Testis (tissue), 3 donors: ENCODE results near the gene MAP2K5. TPM values are rescaled to one million over a fixed set of nuclear protein-coding genes. Genes with fewer than 3 reads are reported as not detected.

Experiments used
- DNase-seq: peaks from one replicate; pipeline ENCODE4 v3.0.0-alpha.2; 2019
- H3K27ac ChIP-seq, 2 donors: fragments of 200-600 bp; sonication (generic); one replicate each; pipeline ENCODE4 v1.5.1; 2019
- H3K27me3 ChIP-seq: fragments of 200-600 bp; sonication (generic); one replicate; pipeline ENCODE4 v1.5.1; 2019
- H3K36me3 ChIP-seq: fragments of 200-600 bp; sonication (generic); one replicate; pipeline ENCODE4 v1.5.1; 2017; ENCODE audit warnings: low read depth; ENCODE audit errors: missing control alignments
- H3K4me1 ChIP-seq: fragments of 200-600 bp; sonication (generic); one replicate; pipeline ENCODE4 v1.5.1; 2019
- H3K4me3 ChIP-seq, 2 donors: fragments of 200-600 bp; sonication (generic); one replicate each; pipeline ENCODE4 v1.5.1; 2017 to 2019
- H3K9me3 ChIP-seq: fragments of 200-600 bp; sonication (generic); one replicate; pipeline ENCODE4 v1.5.1; 2017
- POLR2A ChIP-seq: fragments of 450-650 bp; IDR thresholded peaks from one replicate; pipeline ENCODE4 v1.6.1; 2017; ENCODE audit warnings: antibody characterized with exemption, mild to moderate bottlenecking, moderate library complexity
- WGBS, 2 donors: methylation state at CpG; one replicate each; pipeline ENCODE4 v1.1.5; 2018; 5-methylcytosine and 5-hydroxymethylcytosine counted together
- intact Hi-C: fragments of 100-400 bp; cut with DNase I; formaldehyde crosslinking; loops from one replicate; pipeline ENCODE4 v1.15.1; 2023; ENCODE audit warnings: low total_unique reads
- polyA plus RNA-seq: library from polyadenylated mRNA; stranded (reverse); fragments of 350-450 nt; fragmentation: Illumina TruSeq; extraction: RNeasy Lipid Tissue Mini Kit (QIAGEN cat#74804); gene quantifications from one replicate; pipeline ENCODE4 v1.2.3, GENCODE V29; 2014; ENCODE audit warnings: low read depth, low replicate concordance; ENCODE audit not compliant: insufficient read depth
- total RNA-seq, 2 donors: library from RNA; depleted of rRNA; stranded (reverse); fragments of >200 nt; gene quantifications; one replicate each; pipeline ENCODE4 v1.2.3, GENCODE V29; 2016
- TF ChIP-seq, protein P1 (sequence below), 3 experiments: fragments of 450-650 bp in 2 of 3; fragments of 200-600 bp in 1 of 3; sonication (generic) in 1 of 3; IDR thresholded peaks; one replicate each; pipeline ENCODE4 v1.5.1; 2016 to 2019; ENCODE audit warnings: antibody characterized with exemption in 3 of 3, mild to moderate bottlenecking in 2 of 3, moderate library complexity in 1 of 3

Gene MAP2K5
- total and polyA plus RNA-seq, 3 donors from 2014 or later: 28.0 to 34.3 (median 31.2) TPM

- no peak overlapping the region for H3K27ac ChIP-seq
- no peak overlapping the region for H3K4me3 ChIP-seq
- intact Hi-C loops: no loop called here
- TF ChIP-seq, protein P1, sequence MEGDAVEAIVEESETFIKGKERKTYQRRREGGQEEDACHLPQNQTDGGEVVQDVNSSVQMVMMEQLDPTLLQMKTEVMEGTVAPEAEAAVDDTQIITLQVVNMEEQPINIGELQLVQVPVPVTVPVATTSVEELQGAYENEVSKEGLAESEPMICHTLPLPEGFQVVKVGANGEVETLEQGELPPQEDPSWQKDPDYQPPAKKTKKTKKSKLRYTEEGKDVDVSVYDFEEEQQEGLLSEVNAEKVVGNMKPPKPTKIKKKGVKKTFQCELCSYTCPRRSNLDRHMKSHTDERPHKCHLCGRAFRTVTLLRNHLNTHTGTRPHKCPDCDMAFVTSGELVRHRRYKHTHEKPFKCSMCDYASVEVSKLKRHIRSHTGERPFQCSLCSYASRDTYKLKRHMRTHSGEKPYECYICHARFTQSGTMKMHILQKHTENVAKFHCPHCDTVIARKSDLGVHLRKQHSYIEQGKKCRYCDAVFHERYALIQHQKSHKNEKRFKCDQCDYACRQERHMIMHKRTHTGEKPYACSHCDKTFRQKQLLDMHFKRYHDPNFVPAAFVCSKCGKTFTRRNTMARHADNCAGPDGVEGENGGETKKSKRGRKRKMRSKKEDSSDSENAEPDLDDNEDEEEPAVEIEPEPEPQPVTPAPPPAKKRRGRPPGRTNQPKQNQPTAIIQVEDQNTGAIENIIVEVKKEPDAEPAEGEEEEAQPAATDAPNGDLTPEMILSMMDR (IDR thresholded peaks at IDR 0.05): no peak
- no peak for TF ChIP-seq POLR2A
- no peaks in the 10 kb centered on the region for H3K9me3 ChIP-seq
- no peaks in the 10 kb centered on the region for H3K27me3 ChIP-seq
- no peaks in the 10 kb centered on the region for H3K36me3 ChIP-seq
- no peak for DNase-seq
- H3K4me1 ChIP-seq: peaks cover 3% of the 10 kb centered on the region
- WGBS, 2 donors: 89 to 91% methylated on average over 4 of the region's 4 CpGs
Observed at GRCh38 chr15:67850994-67851571, 308.6 kb downstream of the MAP2K5 start.

DNA sequence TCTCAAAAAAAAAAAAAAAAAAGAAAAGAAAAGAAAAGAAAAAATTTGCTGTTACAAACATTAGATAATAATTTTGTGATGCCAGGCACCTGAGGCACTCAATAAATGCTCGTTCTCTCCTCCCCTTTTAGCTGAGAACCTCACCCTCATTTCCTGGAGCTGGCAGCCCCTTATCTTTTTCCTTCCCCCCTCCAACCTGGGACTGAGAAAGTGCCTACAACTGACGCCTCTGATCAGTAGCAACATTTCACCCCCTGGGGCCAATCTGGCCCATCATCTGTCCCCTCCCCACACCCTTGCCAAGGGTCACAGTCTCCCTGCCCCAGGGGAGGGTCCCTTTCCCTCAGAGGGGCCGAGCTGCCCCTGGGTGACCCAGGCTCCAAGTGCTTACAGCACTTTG is 309.9 kb downstream of the MAP2K5 start:
- 70 to 72% methylated on average over 3 of the region's 3 CpGs for WGBS, 2 donors
- Histone ChIP-seq H3K9me3 (no peaks in the 10 kb centered on the region), H3K4me3 (no peak overlapping the region), H3K27ac (no peak overlapping the region), H3K36me3 (no peaks in the 10 kb centered on the region), H3K4me1 (peaks cover 5% of the 10 kb centered on the region), H3K27me3 (no peaks in the 10 kb centered on the region)
- no peak for DNase-seq
- intact Hi-C loops: no loop called here
- no peak for TF ChIP-seq POLR2A
- TF ChIP-seq, protein P1 (IDR thresholded peaks at IDR 0.05): no peak

DNA sequence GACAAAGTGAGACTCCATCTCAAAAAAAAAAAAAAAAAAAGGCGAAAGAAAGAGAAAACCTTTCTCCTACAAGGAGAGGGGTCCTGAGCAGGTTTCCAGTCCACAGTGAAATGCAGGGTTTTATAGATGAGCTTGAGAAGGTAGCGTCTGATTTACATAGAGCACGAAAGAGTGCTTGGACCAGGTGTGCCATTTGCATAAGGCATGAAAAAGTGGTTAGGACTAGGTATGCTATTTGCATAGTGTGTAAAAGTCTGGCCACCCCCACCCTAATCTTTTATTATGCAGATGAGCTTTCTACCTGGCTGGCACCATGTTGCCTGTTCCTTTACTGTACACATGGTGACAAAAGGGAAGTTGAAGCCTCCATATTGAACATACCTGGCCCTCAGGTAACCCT is 311.0 kb downstream of the MAP2K5 start:
- no peaks in the 10 kb centered on the region for H3K36me3 ChIP-seq

DNA sequence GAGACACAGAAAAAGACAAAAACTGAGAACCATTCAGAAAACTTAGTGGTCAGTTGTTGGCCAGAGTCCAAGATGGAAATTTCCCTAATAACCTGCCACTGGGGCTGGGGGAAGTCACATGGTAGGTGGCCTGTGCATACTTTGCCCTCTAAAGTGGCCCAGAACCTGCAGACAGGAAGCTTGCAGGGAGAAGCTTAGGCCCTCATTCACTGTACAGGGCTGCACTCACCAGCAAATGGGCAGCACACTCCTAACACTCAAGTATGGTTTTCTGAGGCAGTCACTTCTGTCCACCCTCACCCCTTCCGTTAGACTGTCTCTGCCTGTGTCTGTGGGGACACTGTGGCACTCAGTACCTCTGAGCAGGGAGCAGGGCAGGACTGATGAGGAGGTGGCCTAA is 311.9 kb downstream of the MAP2K5 start:
- H3K4me1 ChIP-seq: peaks cover 5% of the 10 kb centered on the region
- no peaks in the 10 kb centered on the region for H3K36me3 ChIP-seq
- H3K9me3 ChIP-seq: no peaks in the 10 kb centered on the region
- TF ChIP-seq, protein P1 (IDR thresholded peaks at IDR 0.05): no peak
- no peak for TF ChIP-seq POLR2A
- no peak overlapping the region for H3K4me3 ChIP-seq
- H3K27me3 ChIP-seq: no peaks in the 10 kb centered on the region
- no peak for DNase-seq
- intact Hi-C loops: no loop called here
- no peak overlapping the region for H3K27ac ChIP-seq
- 71 to 88% methylated on average over 1 of the region's 1 CpG for WGBS, 2 donors

More for the DNA sequence above, 311.0 kb downstream of the MAP2K5 start:
- Histone ChIP-seq H3K4me3 (no peak overlapping the region), H3K27ac (no peak overlapping the region), H3K9me3 (no peaks in the 10 kb centered on the region), H3K27me3 (no peaks in the 10 kb centered on the region), H3K4me1 (peaks cover 5% of the 10 kb centered on the region)
- WGBS, 2 donors: 88 to 92% methylated on average over 3 of the region's 3 CpGs
- no peak for TF ChIP-seq POLR2A
- TF ChIP-seq, protein P1 (IDR thresholded peaks at IDR 0.05): no peak
- intact Hi-C loops: no loop called here
- DNase-seq: no peak

DNA sequence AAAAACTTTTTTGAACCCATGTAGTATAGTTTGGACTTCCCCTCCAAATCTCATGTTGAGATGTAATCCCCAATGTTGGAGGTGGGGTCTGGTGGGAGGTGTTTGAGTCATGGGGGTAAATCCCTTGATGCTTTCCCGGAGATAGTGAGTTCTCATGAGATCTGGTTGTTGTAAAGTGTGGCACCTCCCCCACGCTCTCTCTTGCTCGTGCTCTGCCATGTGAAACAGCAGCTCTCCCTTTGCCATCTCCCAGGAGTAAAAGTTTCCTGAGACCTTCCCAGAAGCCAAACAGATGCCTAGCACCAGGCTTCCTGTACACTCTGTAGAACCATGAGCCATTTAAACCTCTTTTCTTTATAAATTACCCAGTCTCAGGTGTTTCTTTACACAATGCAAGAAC is 313.3 kb downstream of the MAP2K5 start:
- no peak for DNase-seq
- no peak for TF ChIP-seq POLR2A
- TF ChIP-seq, protein P1 (IDR thresholded peaks at IDR 0.05): no peak
- intact Hi-C loops: no loop called here
- Histone ChIP-seq H3K4me1 (peaks cover 5% of the 10 kb centered on the region), H3K27me3 (no peaks in the 10 kb centered on the region), H3K4me3 (no peak overlapping the region), H3K27ac (no peak overlapping the region), H3K9me3 (no peaks in the 10 kb centered on the region), H3K36me3 (no peaks in the 10 kb centered on the region)
- 61 to 63% methylated on average over 3 of the region's 3 CpGs for WGBS, 2 donors
